HepG2 (cell line): ENCODE measurements around the gene AKR1C3. TPM values are rescaled to one million over a fixed set of nuclear protein-coding genes. Genes with fewer than 3 reads are reported as not detected.

Source experiments
- ATAC-seq: fragments of 200-7000 bp; cut with Tn5 transposase; 3 replicates; pipeline ENCODE4 v1.9.1; 2020; ENCODE audit warnings: mild to moderate bottlenecking, moderate library complexity
- BruUV-seq: library from RNA; stranded (reverse); fragments of 400-500 nt; replicated peaks from 2 replicates; lab custom pipeline; 2021; lab: Mats Ljungman, UMichigan
- CTCF ChIA-PET: fragments of 300-600 bp; formaldehyde crosslinking; extraction: SDS; loops from one replicate; lab custom pipeline; 2021; ENCODE audit warnings: low total read pairs, inconsistent platforms, low intra/inter-chr PET ratio; lab: Yijun Ruan, JAX
- POLR2A ChIA-PET: fragments of 350-600 bp; sonication (Branson Sonifier 250); formaldehyde crosslinking; loops from one replicate; lab custom pipeline; 2020; ENCODE audit warnings: antibody characterized with exemption, inconsistent platforms; lab: Yijun Ruan, JAX
- DNase-seq: peaks from one replicate; pipeline ENCODE4 v3.0.0-alpha.2; 2015; ENCODE audit warnings: low spot score
- FAIRE-seq: peaks from 3 replicates; lab custom pipeline; 2011; peaks lifted over from hg19 to GRCh38; lab: Jason Lieb, UNC
- H2AFZ ChIP-seq: one replicate; pipeline ENCODE4 v1.6.1; 2011; ENCODE audit warnings: low read length, inconsistent platforms
- H3K27ac ChIP-seq: fragments of 300-600 bp; 3 replicates; pipeline ENCODE4 v1.8.0; 2011; ENCODE audit warnings: mixed run types, mild to moderate bottlenecking, mixed read lengths, low read length, inconsistent platforms; ENCODE audit not compliant: insufficient read depth; ENCODE audit errors: extremely low read length
- H3K27me3 ChIP-seq, 2 experiments: fragments of 200-600 bp in 1 of 2; 2 replicates in 1 of 2; 3 replicates in 1 of 2; pipeline versions ENCODE4 v1.6.0 to v1.8.0; 2011; ENCODE audit warnings: low read length in 2 of 2, mild to moderate bottlenecking in 2 of 2, moderate library complexity in 2 of 2, inconsistent platforms in 1 of 2; ENCODE audit not compliant: insufficient read depth in 2 of 2, control insufficient read depth in 1 of 2
- H3K36me3 ChIP-seq, 2 experiments: fragments of 200-600 bp in 1 of 2; replicated peaks in 1 of 2; 2 replicates in 1 of 2; 3 replicates in 1 of 2; pipeline versions ENCODE4 v1.5.1 to v1.8.0; 2011; ENCODE audit warnings: low read length in 2 of 2, inconsistent platforms in 1 of 2; ENCODE audit not compliant: insufficient read depth in 2 of 2, control insufficient read depth in 1 of 2
- H3K4me1 ChIP-seq: 2 replicates; pipeline ENCODE4 v1.5.1; 2012; ENCODE audit warnings: low read length, inconsistent platforms; ENCODE audit not compliant: insufficient read depth
- H3K4me2 ChIP-seq: 2 replicates; pipeline ENCODE4 v1.6.0; 2011; ENCODE audit warnings: low read depth, low read length, inconsistent platforms
- H3K4me3 ChIP-seq, 3 experiments: fragments of 200-600 bp in 1 of 3; sonication (generic), shearing (Covaris generic) in 1 of 3; replicated peaks in 1 of 3; 2 replicates each; pipeline ENCODE4 v1.5.1; 2011 to 2016; ENCODE audit warnings: low read length in 3 of 3, inconsistent platforms in 2 of 3, low read depth in 2 of 3, mild to moderate bottlenecking in 2 of 3, control low read depth in 1 of 3, mixed read lengths in 1 of 3; ENCODE audit not compliant: insufficient read depth in 1 of 3
- H3K79me2 ChIP-seq: one replicate; pipeline ENCODE4 v1.6.1; 2011; ENCODE audit warnings: low read length, inconsistent platforms; ENCODE audit not compliant: insufficient read depth
- H3K9ac ChIP-seq: 2 replicates; pipeline ENCODE4 v1.6.0; 2011; ENCODE audit warnings: mild to moderate bottlenecking, low read depth, low read length, inconsistent platforms; ENCODE audit not compliant: insufficient read depth
- H3K9me3 ChIP-seq: 2 replicates; pipeline ENCODE4 v1.5.1; 2012; ENCODE audit warnings: mild to moderate bottlenecking, low read length
- H4K20me1 ChIP-seq: 2 replicates; pipeline ENCODE4 v1.6.0; 2011; ENCODE audit warnings: inconsistent platforms, mild to moderate bottlenecking, low read length, moderate library complexity; ENCODE audit not compliant: insufficient read depth
- GATAD2A ChIP-seq: IDR thresholded peaks from 2 replicates; pipeline ENCODE4 v1.6.1; 2016
- KLF6 ChIP-seq: IDR thresholded peaks from 2 replicates; pipeline ENCODE4 v1.8.0; 2016; ENCODE audit warnings: missing biosample characterization, missing genetic modification reagents
- RBM22 ChIP-seq: fragments of 200-400 bp; formaldehyde crosslinking; optimal IDR thresholded peaks from 2 replicates; pipeline ENCODE3; 2017; ENCODE audit warnings: mild to moderate bottlenecking, low read length, moderate library complexity
- WGBS: methylation state at CpG from one replicate; pipeline ENCODE4 v1.1.6; 2017; ENCODE audit warnings: low lambda C conversion rate; 5-methylcytosine and 5-hydroxymethylcytosine counted together
- in situ Hi-C: cut with HindIII; loops from 2 replicates; pipeline ENCODE4 v1.10.0; 2017; ENCODE audit warnings: low pct_unique_long_range_greater_than_20kb; ENCODE audit not compliant: extremely low pct_ligation_motif_present
- intact Hi-C: fragments of 100-400 bp; cut with micrococcal nuclease; formaldehyde crosslinking; loops from one replicate; pipeline ENCODE4 v1.10.0; 2022; ENCODE audit not compliant: unreplicated experiment
- polyA plus RNA-seq, 8 experiments: library from polyadenylated mRNA; depleted of rRNA in 3 of 8; stranded (reverse) in 7 of 8; unstranded in 1 of 8; fragments of >200 nt; fragmentation: Illumina TruSeq in 4 of 8; extraction: Trizol in 4 of 8; gene quantifications; 2 replicates each; pipeline versions ENCODE4 v1.2.1 to v1.2.3, GENCODE V29; 2011 to 2016; ENCODE audit warnings: low read depth in 4 of 8, missing spikeins in 1 of 8, mixed read lengths in 1 of 8; ENCODE audit not compliant: insufficient read depth in 1 of 8
- total RNA-seq, 5 experiments: library from RNA; depleted of rRNA; stranded (reverse); fragments of >200 nt; fragmentation: Illumina TruSeq; extraction: Trizol; gene quantifications; 2 replicates each; pipeline ENCODE4 v1.2.3, GENCODE V29; 2016; ENCODE audit warnings: low read depth in 1 of 5
- TF ChIP-seq, protein P1 (sequence below): sonication (generic); formaldehyde crosslinking; IDR thresholded peaks from 2 replicates; pipeline ENCODE4 v1.4.0; 2020; ENCODE audit warnings: missing genetic modification reagents, borderline replicate concordance
- TF ChIP-seq, protein P2 (sequence below): fragments of 450-650 bp; IDR thresholded peaks from 2 replicates; pipeline ENCODE4 v1.6.1; 2016

The AKR1C3 gene
- total and polyA plus RNA-seq, 2 of the 13 experiments (the other 11 are each of a cell fraction or from before 2014, with no cell fraction given): 368 to 532 TPM

DNA sequence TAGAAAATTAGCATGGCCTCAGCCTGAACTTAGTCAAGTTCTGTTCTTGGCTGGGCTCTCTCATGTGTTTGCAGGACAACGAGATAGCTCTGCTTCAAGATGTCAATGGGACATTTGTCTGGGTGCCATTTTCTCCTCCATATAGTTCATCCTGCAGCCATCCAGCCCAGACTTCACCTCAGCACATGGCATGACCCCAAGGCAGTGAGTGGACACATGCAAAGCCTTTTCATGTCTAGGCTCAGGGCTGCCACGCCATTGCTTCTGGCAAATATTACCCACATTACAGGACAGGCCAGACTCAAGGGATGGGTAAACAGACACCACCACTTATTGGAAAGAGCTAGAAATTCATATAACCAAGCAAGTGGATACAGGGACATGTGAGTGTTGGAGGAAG lies 9.3 kb downstream of the AKR1C3 start:
- ATAC-seq: no peak
- TF ChIP-seq GATAD2A (CRISPR knock-in tag) (no peak), RBM22 (peak; percentile 37), KLF6 (CRISPR knock-in tag) (no peak)
- TF ChIP-seq, protein P1, sequence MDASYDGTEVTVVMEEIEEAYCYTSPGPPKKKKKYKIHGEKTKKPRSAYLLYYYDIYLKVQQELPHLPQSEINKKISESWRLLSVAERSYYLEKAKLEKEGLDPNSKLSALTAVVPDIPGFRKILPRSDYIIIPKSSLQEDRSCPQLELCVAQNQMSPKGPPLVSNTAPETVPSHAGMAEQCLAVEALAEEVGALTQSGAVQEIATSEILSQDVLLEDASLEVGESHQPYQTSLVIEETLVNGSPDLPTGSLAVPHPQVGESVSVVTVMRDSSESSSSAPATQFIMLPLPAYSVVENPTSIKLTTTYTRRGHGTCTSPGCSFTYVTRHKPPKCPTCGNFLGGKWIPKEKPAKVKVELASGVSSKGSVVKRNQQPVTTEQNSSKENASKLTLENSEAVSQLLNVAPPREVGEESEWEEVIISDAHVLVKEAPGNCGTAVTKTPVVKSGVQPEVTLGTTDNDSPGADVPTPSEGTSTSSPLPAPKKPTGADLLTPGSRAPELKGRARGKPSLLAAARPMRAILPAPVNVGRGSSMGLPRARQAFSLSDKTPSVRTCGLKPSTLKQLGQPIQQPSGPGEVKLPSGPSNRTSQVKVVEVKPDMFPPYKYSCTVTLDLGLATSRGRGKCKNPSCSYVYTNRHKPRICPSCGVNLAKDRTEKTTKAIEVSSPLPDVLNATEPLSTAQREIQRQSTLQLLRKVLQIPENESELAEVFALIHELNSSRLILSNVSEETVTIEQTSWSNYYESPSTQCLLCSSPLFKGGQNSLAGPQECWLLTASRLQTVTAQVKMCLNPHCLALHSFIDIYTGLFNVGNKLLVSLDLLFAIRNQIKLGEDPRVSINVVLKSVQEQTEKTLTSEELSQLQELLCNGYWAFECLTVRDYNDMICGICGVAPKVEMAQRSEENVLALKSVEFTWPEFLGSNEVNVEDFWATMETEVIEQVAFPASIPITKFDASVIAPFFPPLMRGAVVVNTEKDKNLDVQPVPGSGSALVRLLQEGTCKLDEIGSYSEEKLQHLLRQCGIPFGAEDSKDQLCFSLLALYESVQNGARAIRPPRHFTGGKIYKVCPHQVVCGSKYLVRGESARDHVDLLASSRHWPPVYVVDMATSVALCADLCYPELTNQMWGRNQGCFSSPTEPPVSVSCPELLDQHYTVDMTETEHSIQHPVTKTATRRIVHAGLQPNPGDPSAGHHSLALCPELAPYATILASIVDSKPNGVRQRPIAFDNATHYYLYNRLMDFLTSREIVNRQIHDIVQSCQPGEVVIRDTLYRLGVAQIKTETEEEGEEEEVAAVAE (CRISPR knock-in tag): no peak
- TF ChIP-seq, protein P2, sequence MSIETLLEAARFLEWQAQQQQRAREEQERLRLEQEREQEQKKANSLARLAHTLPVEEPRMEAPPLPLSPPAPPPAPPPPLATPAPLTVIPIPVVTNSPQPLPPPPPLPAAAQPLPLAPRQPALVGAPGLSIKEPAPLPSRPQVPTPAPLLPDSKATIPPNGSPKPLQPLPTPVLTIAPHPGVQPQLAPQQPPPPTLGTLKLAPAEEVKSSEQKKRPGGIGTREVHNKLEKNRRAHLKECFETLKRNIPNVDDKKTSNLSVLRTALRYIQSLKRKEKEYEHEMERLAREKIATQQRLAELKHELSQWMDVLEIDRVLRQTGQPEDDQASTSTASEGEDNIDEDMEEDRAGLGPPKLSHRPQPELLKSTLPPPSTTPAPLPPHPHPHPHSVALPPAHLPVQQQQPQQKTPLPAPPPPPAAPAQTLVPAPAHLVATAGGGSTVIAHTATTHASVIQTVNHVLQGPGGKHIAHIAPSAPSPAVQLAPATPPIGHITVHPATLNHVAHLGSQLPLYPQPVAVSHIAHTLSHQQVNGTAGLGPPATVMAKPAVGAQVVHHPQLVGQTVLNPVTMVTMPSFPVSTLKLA: peak; percentile 81
- TF ChIP-seq, all 625 proteins: peak for 2
- ChIA-PET POLR2A (no interaction called here), CTCF (no interaction called here)
- Histone ChIP-seq H3K9me3 (no peaks in the 10 kb centered on the region), H2AFZ (no peak overlapping the region), H3K4me2 (no peak overlapping the region), H3K79me2 (peaks cover 4% of the 10 kb centered on the region), H3K4me1 (peaks cover 49% of the 10 kb centered on the region), H3K9ac (no peak overlapping the region), H3K4me3 (no peak overlapping the region), H4K20me1 (no peaks in the 10 kb centered on the region), H3K27me3 (no peaks in the 10 kb centered on the region), H3K36me3 (peaks cover 9 to 56% of the 10 kb centered on the region in 2 experiments), H3K27ac (no peak overlapping the region)
- DNase-seq (no peak), FAIRE-seq (no peak)
- 93% methylated on average over 2 of the region's 2 CpGs for WGBS
- no TSS peak for BruUV-seq
- in situ Hi-C loops: no loop called here
- intact Hi-C loops: no loop called here
